ENCODE measurements around the gene HEPHL1.
"Not testable (repeated sequence)": the region's sequence is repeated elsewhere in the genome, so short reads cannot be mapped to it uniquely, and the experiment has no call there.

Gene HEPHL1

GRCh38 chr11:94150704-94151685, 129.8 kb downstream of the HEPHL1 start:
- TF ChIP-seq SUZ12 (IDR thresholded peaks at IDR 0.05; ENCODE audit: extremely low read depth, insufficient read depth, insufficient read length) (no peak), YY1 (IDR thresholded peaks at IDR 0.05; ENCODE audit: insufficient read depth, insufficient read length) (no peak), ZNF274 (IDR thresholded peaks at IDR 0.05; ENCODE audit: low read depth, low read length) (no peak)
- Histone ChIP-seq H3K9me3 (ENCODE audit: insufficient read depth, low read length) (no peaks in the 10 kb centered on the region), H3K36me3 (ENCODE audit: insufficient read depth, insufficient read length, low read length) (peaks cover 11% of the 10 kb centered on the region)

GRCh38 chr11:94151903-94152677, 130.9 kb downstream of the HEPHL1 start:
- H3K9ac ChIP-seq (ENCODE audit: insufficient read length, low read depth): no peak overlapping the region
- no peaks in the 10 kb centered on the region for H3K27me3 ChIP-seq (ENCODE audit: insufficient read depth, insufficient read length)
- TF ChIP-seq YY1 (IDR thresholded peaks at IDR 0.05; ENCODE audit: insufficient read depth, insufficient read length): no peak
- no peak for TF ChIP-seq SUZ12 (IDR thresholded peaks at IDR 0.05; ENCODE audit: extremely low read depth, insufficient read depth, insufficient read length)
- peaks cover 5% of the 10 kb centered on the region for H3K4me1 ChIP-seq (ENCODE audit: insufficient read depth, insufficient read length)
- peaks cover 11% of the 10 kb centered on the region for H3K36me3 ChIP-seq (ENCODE audit: insufficient read depth, insufficient read length, low read length)
- H3K4me3 ChIP-seq (ENCODE audit: insufficient read length, low read depth): no peak overlapping the region
- DNase-seq (ENCODE audit: low read depth, low spot score): no peak
- H3K9me3 ChIP-seq (ENCODE audit: insufficient read depth, low read length): no peaks in the 10 kb centered on the region

More at GRCh38 chr11:94150704-94151685, 129.8 kb downstream of the HEPHL1 start:
- Histone ChIP-seq H3K27me3 (ENCODE audit: insufficient read depth, insufficient read length) (no peaks in the 10 kb centered on the region), H3K4me1 (ENCODE audit: insufficient read depth, insufficient read length) (peaks cover 5% of the 10 kb centered on the region), H3K9ac (ENCODE audit: insufficient read length, low read depth) (no peak overlapping the region), H3K4me3 (ENCODE audit: insufficient read length, low read depth) (no peak overlapping the region)
- no peak for DNase-seq (ENCODE audit: low read depth, low spot score)

GRCh38 chr11:94152678-94153065, 131.5 kb downstream of the HEPHL1 start:
- H3K4me1 ChIP-seq (ENCODE audit: insufficient read depth, insufficient read length): peaks cover 5% of the 10 kb centered on the region
- H3K36me3 ChIP-seq (ENCODE audit: insufficient read depth, insufficient read length, low read length): peaks cover 11% of the 10 kb centered on the region
- no peaks in the 10 kb centered on the region for H3K9me3 ChIP-seq (ENCODE audit: insufficient read depth, low read length)
- TF ChIP-seq ZNF274 (IDR thresholded peaks at IDR 0.05; ENCODE audit: low read depth, low read length) (no peak), SUZ12 (IDR thresholded peaks at IDR 0.05; ENCODE audit: extremely low read depth, insufficient read depth, insufficient read length) (no peak), YY1 (IDR thresholded peaks at IDR 0.05; ENCODE audit: insufficient read depth, insufficient read length) (no peak)
- H3K9ac ChIP-seq (ENCODE audit: insufficient read length, low read depth): no peak overlapping the region
- no peak overlapping the region for H3K4me3 ChIP-seq (ENCODE audit: insufficient read length, low read depth)
- DNase-seq (ENCODE audit: low read depth, low spot score): no peak
- no peaks in the 10 kb centered on the region for H3K27me3 ChIP-seq (ENCODE audit: insufficient read depth, insufficient read length)

GRCh38 chr11:94153320-94153719, 132.2 kb downstream of the HEPHL1 start:
- no peak for DNase-seq (ENCODE audit: low read depth, low spot score)
- TF ChIP-seq SUZ12 (IDR thresholded peaks at IDR 0.05; ENCODE audit: extremely low read depth, insufficient read depth, insufficient read length) (no peak), YY1 (IDR thresholded peaks at IDR 0.05; ENCODE audit: insufficient read depth, insufficient read length) (no peak), ZNF274 (IDR thresholded peaks at IDR 0.05; ENCODE audit: low read depth, low read length) (no peak)
- Histone ChIP-seq H3K9me3 (ENCODE audit: insufficient read depth, low read length) (no peaks in the 10 kb centered on the region), H3K4me1 (ENCODE audit: insufficient read depth, insufficient read length) (peaks cover 5% of the 10 kb centered on the region), H3K4me3 (ENCODE audit: insufficient read length, low read depth) (no peak overlapping the region), H3K9ac (ENCODE audit: insufficient read length, low read depth) (no peak overlapping the region), H3K27me3 (ENCODE audit: insufficient read depth, insufficient read length) (no peaks in the 10 kb centered on the region), H3K36me3 (ENCODE audit: insufficient read depth, insufficient read length, low read length) (peaks cover 11% of the 10 kb centered on the region)

- Histone ChIP-seq H3K4me3 (ENCODE audit: insufficient read length, low read depth) (no peak overlapping the region), H3K36me3 (ENCODE audit: insufficient read depth, insufficient read length, low read length) (peaks cover 11% of the 10 kb centered on the region), H3K9ac (ENCODE audit: insufficient read length, low read depth) (no peak overlapping the region), H3K9me3 (ENCODE audit: insufficient read depth, low read length) (no peaks in the 10 kb centered on the region), H3K4me1 (ENCODE audit: insufficient read depth, insufficient read length) (peaks cover 5% of the 10 kb centered on the region), H3K27me3 (ENCODE audit: insufficient read depth, insufficient read length) (no peaks in the 10 kb centered on the region)
- TF ChIP-seq ZNF274 (IDR thresholded peaks at IDR 0.05; ENCODE audit: low read depth, low read length): no peak
- no peak for DNase-seq (ENCODE audit: low read depth, low spot score)
These were observed 133.1 kb downstream of the HEPHL1 start for GRCh38 chr11:94154095-94154856.

- not testable (repeated sequence) for DNase-seq (ENCODE audit: low read depth, low spot score); H3K4me1 ChIP-seq (ENCODE audit: insufficient read depth, insufficient read length); H3K27me3 ChIP-seq (ENCODE audit: insufficient read depth, insufficient read length)
These were observed 136.2 kb downstream of the HEPHL1 start for GRCh38 chr11:94157339-94157738.

More at GRCh38 chr11:94157339-94157738, 136.2 kb downstream of the HEPHL1 start:
- not testable (repeated sequence) for H3K4me3 ChIP-seq (ENCODE audit: insufficient read length, low read depth); H3K9me3 ChIP-seq (ENCODE audit: insufficient read depth, low read length); H3K9ac ChIP-seq (ENCODE audit: insufficient read length, low read depth)
- peaks cover 11% of the 10 kb centered on the region for H3K36me3 ChIP-seq (ENCODE audit: insufficient read depth, insufficient read length, low read length)
